Measurements from ENCODE around the gene DEPP1.

Gene DEPP1

GRCh38 chr10:44930904-44931620 lies 47.5 kb downstream of the DEPP1 start:
- DNase-seq: no peak

DNA sequence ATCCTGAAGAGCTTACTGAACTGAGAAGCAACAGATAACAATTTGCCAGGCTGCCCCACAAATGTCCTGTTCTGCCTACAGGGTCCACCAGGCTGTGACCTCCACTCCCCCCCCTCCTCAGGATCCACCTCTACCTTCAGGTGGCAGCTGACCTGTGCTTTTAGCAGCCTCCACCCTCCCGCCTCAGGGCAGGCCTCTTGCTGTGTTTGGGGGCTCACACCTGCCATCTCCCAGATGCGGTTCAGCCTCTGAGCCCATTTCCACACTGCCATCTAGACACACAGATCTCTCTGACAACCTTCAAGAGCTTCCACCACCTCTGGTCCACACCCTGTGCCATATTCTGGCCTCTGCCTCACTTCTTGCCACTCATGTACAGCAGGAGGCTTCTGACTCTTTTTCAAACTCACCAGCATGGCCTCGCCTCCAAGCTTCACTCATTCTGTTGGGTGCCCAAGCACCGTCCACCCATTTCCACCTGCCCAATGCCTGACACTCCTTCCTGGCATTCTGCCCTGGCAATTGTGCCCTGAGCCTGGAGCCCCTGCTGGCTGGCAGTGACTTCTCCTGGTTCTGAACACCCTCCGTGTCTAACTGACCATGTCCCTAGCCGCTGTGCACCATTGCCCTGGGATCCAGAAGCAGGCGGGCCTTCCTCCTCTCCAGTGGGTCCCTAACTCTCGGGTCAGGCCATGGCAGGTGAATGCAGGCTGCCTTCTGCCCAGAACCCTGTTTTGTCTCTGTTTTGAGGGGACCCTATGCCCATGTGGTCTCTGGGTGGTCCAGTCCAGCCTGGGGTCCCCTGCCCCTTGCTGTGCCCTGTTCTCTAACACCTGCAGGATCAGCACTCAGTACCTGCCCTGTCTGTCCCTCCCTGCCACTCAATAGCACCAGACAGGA lies 49.0 kb downstream of the DEPP1 start:
- no peak for DNase-seq

DNA sequence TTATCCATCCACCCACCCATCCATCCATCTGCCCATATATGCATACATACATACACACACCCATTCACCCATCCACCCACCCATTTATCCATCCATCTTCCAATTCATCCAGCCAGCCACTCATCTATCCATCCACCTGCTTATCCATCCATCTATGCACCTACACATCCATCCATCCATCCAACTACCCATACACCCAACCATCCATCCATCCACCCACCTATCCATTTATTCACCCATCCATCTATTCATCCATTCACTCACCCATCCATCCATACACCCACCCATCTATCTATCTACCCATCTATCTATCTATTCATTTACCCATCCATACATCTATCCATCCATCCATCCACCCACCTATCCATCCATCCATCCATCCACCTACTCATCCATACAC lies 50.1 kb downstream of the DEPP1 start:
- no peak for DNase-seq

GRCh38 chr10:44927352-44927751 lies 51.3 kb downstream of the DEPP1 start:
- DNase-seq: no peak

DNA sequence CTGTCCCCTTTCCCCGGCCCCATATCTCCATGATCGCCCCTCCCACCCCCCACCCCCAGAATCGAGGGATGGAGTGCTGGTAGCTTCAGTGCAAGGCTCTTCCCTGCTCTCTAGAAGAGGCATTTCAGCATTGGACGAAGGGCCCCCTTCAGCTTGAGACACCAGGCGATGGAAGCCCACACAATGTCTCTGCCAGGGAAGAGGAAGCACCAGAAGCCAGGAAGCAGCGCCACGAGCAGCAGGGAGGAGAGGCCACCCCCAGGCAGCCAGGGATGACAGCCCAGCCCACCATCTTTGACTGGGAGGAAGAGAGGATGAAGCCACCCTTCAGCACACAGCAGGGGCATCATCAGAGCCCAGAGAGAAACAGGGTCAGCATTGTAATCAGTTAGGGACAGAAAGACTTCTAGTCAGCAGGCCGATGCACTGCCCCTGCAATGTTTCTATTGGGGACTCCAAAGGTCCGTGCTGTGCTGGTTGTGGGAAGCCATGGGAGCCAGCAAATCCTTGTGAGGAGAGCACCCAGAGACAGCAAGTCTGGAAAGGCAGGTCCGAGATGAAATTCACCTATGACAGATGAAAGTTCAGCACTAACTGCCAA lies 51.8 kb downstream of the DEPP1 start:
- DNase-seq: no peak

Data from amniotic stem cell (primary cell).